WTC11 (cell line): ENCODE measurements around the gene RASL12. TPM values are rescaled to one million over a fixed set of nuclear protein-coding genes. Genes with fewer than 3 reads are reported as not detected.

Experiments
- ATAC-seq: fragments of 200-7000 bp; cut with Tn5 transposase; 2 replicates; pipeline ENCODE4 v1.10.0; 2021; ENCODE audit warnings: mild to moderate bottlenecking, moderate library complexity
- CTCF ChIA-PET: fragments of 300-600 bp; sonication (Branson Sonifier 250); formaldehyde crosslinking; loops from one replicate; lab custom pipeline; 2021; ENCODE audit warnings: antibody characterized with exemption; lab: Charles Lee
- POLR2A ChIA-PET: fragments of 350-600 bp; sonication (Branson Sonifier 250); formaldehyde crosslinking; loops from one replicate; lab custom pipeline; 2021; ENCODE audit warnings: antibody characterized with exemption; lab: Charles Lee
- DNase-seq: peaks from one replicate; pipeline ENCODE4 v3.0.0; 2021; ENCODE audit warnings: low spot score
- H3K27ac Mint-ChIP-seq: 2 replicates; pipeline ENCODE4 v1.8.0; 2021; ENCODE audit warnings: mixed read lengths
- H3K27me3 Mint-ChIP-seq: 2 replicates; pipeline ENCODE4 v1.8.0; 2021; ENCODE audit warnings: low read depth, mild to moderate bottlenecking, moderate library complexity, mixed read lengths
- H3K36me3 Mint-ChIP-seq: 2 replicates; pipeline ENCODE4 v1.8.0; 2021; ENCODE audit warnings: mixed read lengths
- H3K4me1 Mint-ChIP-seq: 2 replicates; pipeline ENCODE4 v1.8.0; 2022; ENCODE audit warnings: mixed read lengths
- H3K4me3 Mint-ChIP-seq: 2 replicates; pipeline ENCODE4 v1.8.0; 2021; ENCODE audit warnings: mild to moderate bottlenecking, moderate library complexity, mixed read lengths
- H3K9me3 Mint-ChIP-seq: 2 replicates; pipeline ENCODE4 v1.8.0; 2021; ENCODE audit warnings: mixed read lengths
- AR ChIP-seq: fragments of 250-450 bp; sonication (Bioruptor Pico); IDR thresholded peaks from 2 replicates; pipeline ENCODE4 v1.9.0; 2021; ENCODE audit warnings: mild to moderate bottlenecking
- EMX1 ChIP-seq: fragments of 250-450 bp; sonication (Bioruptor Pico); IDR thresholded peaks from 2 replicates; pipeline ENCODE4 v1.8.0; 2021; ENCODE audit warnings: mild to moderate bottlenecking
- ESRRA ChIP-seq: sonication (generic); formaldehyde crosslinking; IDR thresholded peaks from 2 replicates; pipeline ENCODE4 v1.8.1; 2022; ENCODE audit warnings: mild to moderate bottlenecking, missing genetic modification reagents, borderline replicate concordance
- FOXK1 ChIP-seq: sonication (generic); formaldehyde crosslinking; IDR thresholded peaks from 2 replicates; pipeline ENCODE4 v1.8.0; 2022; ENCODE audit warnings: mild to moderate bottlenecking, moderate library complexity, missing genetic modification reagents
- FOXP1 ChIP-seq: sonication (generic); formaldehyde crosslinking; IDR thresholded peaks from 2 replicates; pipeline ENCODE4 v1.8.0; 2022; ENCODE audit warnings: missing genetic modification reagents, mild to moderate bottlenecking, moderate library complexity, borderline replicate concordance
- FOXP4 ChIP-seq: sonication (generic); formaldehyde crosslinking; IDR thresholded peaks from 2 replicates; pipeline ENCODE4 v1.8.0; 2022; ENCODE audit warnings: mild to moderate bottlenecking, missing genetic modification reagents
- GRHL2 ChIP-seq: fragments of 250-450 bp; sonication (Bioruptor Pico); IDR thresholded peaks from 2 replicates; pipeline ENCODE4 v1.8.0; 2022; ENCODE audit warnings: mild to moderate bottlenecking, moderate library complexity; ENCODE audit not compliant: insufficient replicate concordance, severe bottlenecking
- HMGXB4 ChIP-seq: sonication (generic); formaldehyde crosslinking; IDR thresholded peaks from 2 replicates; pipeline ENCODE4 v1.8.1; 2023; ENCODE audit warnings: mild to moderate bottlenecking, moderate library complexity, missing genetic modification reagents
- JAZF1 ChIP-seq: fragments of 250-450 bp; sonication (Bioruptor Pico); IDR thresholded peaks from 2 replicates; pipeline ENCODE4 v1.9.0; 2021; ENCODE audit warnings: moderate library complexity, mild to moderate bottlenecking, inconsistent platforms
- MLX ChIP-seq: sonication (generic); formaldehyde crosslinking; IDR thresholded peaks from 2 replicates; pipeline ENCODE4 v1.8.1; 2023; ENCODE audit warnings: mild to moderate bottlenecking, missing genetic modification reagents, moderate library complexity
- NFATC4 ChIP-seq: fragments of 250-450 bp; sonication (Bioruptor Pico); IDR thresholded peaks from 2 replicates; pipeline ENCODE4 v1.9.0; 2021; ENCODE audit warnings: mild to moderate bottlenecking
- NR3C1 ChIP-seq: sonication (generic); formaldehyde crosslinking; conservative IDR thresholded peaks from 2 replicates; pipeline ENCODE4 v1.8.1; 2023; ENCODE audit warnings: low read depth, mild to moderate bottlenecking, missing genetic modification reagents
- PRRX2 ChIP-seq: fragments of 250-450 bp; sonication (Bioruptor Pico); IDR thresholded peaks from 2 replicates; pipeline ENCODE4 v1.8.0; 2021; ENCODE audit warnings: mild to moderate bottlenecking
- SP1 ChIP-seq: sonication (generic); formaldehyde crosslinking; conservative IDR thresholded peaks from 2 replicates; pipeline ENCODE4 v1.8.1; 2022; ENCODE audit warnings: missing genetic modification reagents
- STAT6 ChIP-seq: sonication (generic); formaldehyde crosslinking; conservative IDR thresholded peaks from 2 replicates; pipeline ENCODE4 v1.8.1; 2023; ENCODE audit warnings: mild to moderate bottlenecking, low read depth, missing genetic modification reagents, moderate library complexity
- TCF7 ChIP-seq: sonication (generic); formaldehyde crosslinking; IDR thresholded peaks from 2 replicates; pipeline ENCODE4 v1.8.0; 2022; ENCODE audit warnings: mild to moderate bottlenecking, low read depth, missing genetic modification reagents, moderate library complexity
- TP53 ChIP-seq: sonication (generic); formaldehyde crosslinking; IDR thresholded peaks from 2 replicates; pipeline ENCODE4 v1.8.1; 2023; ENCODE audit warnings: mild to moderate bottlenecking, missing genetic modification reagents
- ZBTB43 ChIP-seq: sonication (generic); formaldehyde crosslinking; IDR thresholded peaks from 2 replicates; pipeline ENCODE4 v1.8.1; 2023; ENCODE audit warnings: mild to moderate bottlenecking, missing genetic modification reagents
- ZNF121 ChIP-seq: sonication (generic); formaldehyde crosslinking; IDR thresholded peaks from 2 replicates; pipeline ENCODE4 v1.8.0; 2023; ENCODE audit warnings: missing genetic modification reagents
- ZNF416 ChIP-seq: fragments of 250-450 bp; sonication (Bioruptor Pico); IDR thresholded peaks from 2 replicates; pipeline ENCODE4 v1.9.0; 2021; ENCODE audit warnings: mild to moderate bottlenecking, inconsistent platforms
- total RNA-seq: library from RNA; stranded (reverse); gene quantifications from 3 replicates; pipeline ENCODE4 v1.2.3, GENCODE V29; 2021

RASL12 gene
- total RNA-seq, 1 experiment from 2014 or later: 5.6 TPM

- TF ChIP-seq FOXP4 (CRISPR knock-in tag) (no peak), ZNF416 (no peak), ZBTB43 (no peak), STAT6 (CRISPR knock-in tag) (no peak), PRRX2 (no peak)
Observed at GRCh38 chr15:65026756-65027155, 41.0 kb downstream of the RASL12 start (continued).

GRCh38 chr15:65021488-65021887 is 46.3 kb downstream of the RASL12 start:
- no peaks in the 10 kb centered on the region for H3K27me3 Mint-ChIP-seq
- no peak overlapping the region for H3K4me3 Mint-ChIP-seq
- H3K27ac Mint-ChIP-seq: no peak overlapping the region
- ATAC-seq: no peak
- no peaks in the 10 kb centered on the region for H3K4me1 Mint-ChIP-seq
- DNase-seq: no peak
- H3K36me3 Mint-ChIP-seq: peaks cover 23% of the 10 kb centered on the region
- CTCF ChIA-PET: interaction anchor here (2.0 kb wide), 1 partner anchor 12 kb away, joined by 6 read pairs; no protein-coding TSS in a partner anchor
- POLR2A ChIA-PET: no interaction called here
- no peaks in the 10 kb centered on the region for H3K9me3 Mint-ChIP-seq
- TF ChIP-seq FOXP1 (CRISPR knock-in tag): no peak
- TF ChIP-seq GRHL2 (CRISPR knock-in tag): no peak
- TF ChIP-seq TCF7 (CRISPR knock-in tag): no peak
- TF ChIP-seq JAZF1 (CRISPR knock-in tag): no peak
- TF ChIP-seq ZNF121 (CRISPR knock-in tag): no peak
- TF ChIP-seq TP53: no peak
- no peak for TF ChIP-seq MLX (CRISPR knock-in tag)
- TF ChIP-seq HMGXB4 (CRISPR knock-in tag): no peak
- no peak for TF ChIP-seq NFATC4 (CRISPR knock-in tag)
- TF ChIP-seq NR3C1 (CRISPR knock-in tag): no peak
- no peak for TF ChIP-seq EMX1 (CRISPR knock-in tag)
- no peak for TF ChIP-seq ESRRA
- TF ChIP-seq AR (CRISPR knock-in tag): no peak
- TF ChIP-seq FOXK1: no peak
- no peak for TF ChIP-seq SP1 (CRISPR knock-in tag)
- TF ChIP-seq, all 79 proteins: peak for 0
